Neutrophil (primary cell): ENCODE data around the gene ERCC6L2.

Experiments used
- H3K27ac ChIP-seq: fragments of 200-600 bp; sonication (generic); 2 replicates; pipeline ENCODE4 v1.5.1; 2016; ENCODE audit warnings: mild to moderate bottlenecking, moderate library complexity
- H3K27me3 ChIP-seq: fragments of 200-600 bp; sonication (generic); 2 replicates; pipeline ENCODE4 v1.6.0; 2016; ENCODE audit warnings: mild to moderate bottlenecking
- H3K36me3 ChIP-seq: fragments of 200-600 bp; sonication (generic); 2 replicates; pipeline ENCODE4 v1.5.1; 2017
- H3K4me1 ChIP-seq, 2 experiments: fragments of 200-600 bp in 1 of 2; sonication (generic) in 1 of 2; 1 replicate in 1 of 2; 2 replicates in 1 of 2; pipeline versions ENCODE4 v1.5.1 to v1.6.1; 2013 to 2016; ENCODE audit warnings: low read depth in 1 of 2, low read length in 1 of 2, mild to moderate bottlenecking in 1 of 2, moderate library complexity in 1 of 2; ENCODE audit not compliant: control insufficient read depth in 1 of 2, insufficient read depth in 1 of 2
- H3K4me3 ChIP-seq, 2 experiments: fragments of 200-600 bp in 1 of 2; sonication (generic) in 1 of 2; 1 replicate in 1 of 2; 2 replicates in 1 of 2; pipeline ENCODE4 v1.5.1; 2013 to 2016; ENCODE audit warnings: low read depth in 1 of 2, low read length in 1 of 2, mild to moderate bottlenecking in 1 of 2, moderate library complexity in 1 of 2
- H3K9me3 ChIP-seq: fragments of 200-600 bp; sonication (generic); 2 replicates; pipeline ENCODE4 v1.5.1; 2016
- TF ChIP-seq, protein P1 (sequence below): fragments of 200-600 bp; sonication (generic); IDR thresholded peaks from 2 replicates; pipeline ENCODE4 v1.5.1; 2016; ENCODE audit warnings: antibody characterized with exemption

Gene ERCC6L2

DNA sequence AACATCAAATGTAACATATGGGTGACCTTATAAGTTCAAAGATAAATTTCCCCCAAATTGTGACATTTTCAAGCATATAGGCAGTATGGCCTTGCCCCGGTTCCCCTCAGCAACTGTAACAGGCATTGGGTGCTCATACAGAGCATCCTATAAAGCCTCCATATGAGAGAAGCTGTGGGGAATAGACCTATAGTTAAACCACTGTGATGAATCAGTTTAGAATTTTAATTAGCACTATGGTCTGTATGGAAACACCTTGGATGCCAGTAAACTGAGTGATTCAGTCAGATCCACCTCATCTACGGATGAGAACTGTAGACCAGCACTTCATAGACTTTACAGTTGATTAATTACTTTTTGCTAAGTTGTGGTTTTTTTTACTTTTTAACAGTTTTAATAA is 79.4 kb downstream of the ERCC6L2 start:
- TF ChIP-seq, protein P1, sequence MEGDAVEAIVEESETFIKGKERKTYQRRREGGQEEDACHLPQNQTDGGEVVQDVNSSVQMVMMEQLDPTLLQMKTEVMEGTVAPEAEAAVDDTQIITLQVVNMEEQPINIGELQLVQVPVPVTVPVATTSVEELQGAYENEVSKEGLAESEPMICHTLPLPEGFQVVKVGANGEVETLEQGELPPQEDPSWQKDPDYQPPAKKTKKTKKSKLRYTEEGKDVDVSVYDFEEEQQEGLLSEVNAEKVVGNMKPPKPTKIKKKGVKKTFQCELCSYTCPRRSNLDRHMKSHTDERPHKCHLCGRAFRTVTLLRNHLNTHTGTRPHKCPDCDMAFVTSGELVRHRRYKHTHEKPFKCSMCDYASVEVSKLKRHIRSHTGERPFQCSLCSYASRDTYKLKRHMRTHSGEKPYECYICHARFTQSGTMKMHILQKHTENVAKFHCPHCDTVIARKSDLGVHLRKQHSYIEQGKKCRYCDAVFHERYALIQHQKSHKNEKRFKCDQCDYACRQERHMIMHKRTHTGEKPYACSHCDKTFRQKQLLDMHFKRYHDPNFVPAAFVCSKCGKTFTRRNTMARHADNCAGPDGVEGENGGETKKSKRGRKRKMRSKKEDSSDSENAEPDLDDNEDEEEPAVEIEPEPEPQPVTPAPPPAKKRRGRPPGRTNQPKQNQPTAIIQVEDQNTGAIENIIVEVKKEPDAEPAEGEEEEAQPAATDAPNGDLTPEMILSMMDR = no peak
- H3K9me3 ChIP-seq = peaks cover 10% of the 10 kb centered on the region
- no peak overlapping the region for H3K27ac ChIP-seq
- no peak overlapping the region for H3K4me3 ChIP-seq
- H3K36me3 ChIP-seq = peaks cover 9% of the 10 kb centered on the region
- H3K27me3 ChIP-seq = no peaks in the 10 kb centered on the region
- no peaks in the 10 kb centered on the region for H3K4me1 ChIP-seq

DNA sequence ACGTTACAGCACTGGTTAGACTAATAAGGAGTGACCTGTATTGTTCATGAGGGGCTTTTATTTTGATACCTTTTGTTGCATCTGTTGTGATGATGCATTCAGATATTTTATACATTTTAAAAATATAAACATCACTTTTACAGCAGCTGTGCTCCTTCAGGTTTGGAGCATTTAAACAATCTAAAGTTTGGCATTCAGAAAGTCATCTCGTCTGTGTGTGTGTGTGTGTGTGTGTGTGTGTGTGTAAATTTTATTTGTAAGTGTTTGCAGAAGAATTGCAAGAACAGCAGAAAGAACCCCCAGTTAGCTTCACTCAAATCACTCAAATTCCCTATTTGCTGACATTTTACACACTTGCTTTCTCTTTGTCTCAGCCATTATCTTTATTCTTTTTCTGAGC is 87.4 kb downstream of the ERCC6L2 start:
- no peaks in the 10 kb centered on the region for H3K27me3 ChIP-seq
- peaks cover 3% of the 10 kb centered on the region for H3K36me3 ChIP-seq
- H3K4me3 ChIP-seq = no peak overlapping the region
- no peaks in the 10 kb centered on the region for H3K4me1 ChIP-seq
- TF ChIP-seq, protein P1 = no peak
- H3K27ac ChIP-seq = no peak overlapping the region
- H3K9me3 ChIP-seq = no peaks in the 10 kb centered on the region

DNA sequence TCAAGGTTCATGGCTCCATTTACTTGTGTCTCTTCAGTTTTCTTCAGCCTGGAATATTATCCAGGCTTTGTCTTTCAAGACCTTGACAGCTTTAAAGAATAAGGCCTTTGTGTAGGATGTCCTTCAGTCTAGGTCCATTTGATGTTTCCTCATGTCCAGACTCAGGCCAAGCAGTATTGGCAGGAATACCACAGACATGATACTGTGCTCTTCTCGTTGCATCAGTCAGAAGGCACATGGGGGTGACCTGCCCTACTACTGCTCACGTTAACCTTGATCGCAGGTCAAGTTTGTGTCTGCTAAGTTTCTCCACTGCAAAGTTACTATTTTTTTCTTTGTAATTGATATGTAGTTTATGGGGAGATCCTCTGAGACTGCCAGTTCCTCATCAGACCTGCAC is 88.2 kb downstream of the ERCC6L2 start:
- TF ChIP-seq, protein P1 = no peak
- no peak overlapping the region for H3K27ac ChIP-seq
- H3K9me3 ChIP-seq = no peaks in the 10 kb centered on the region
- H3K36me3 ChIP-seq = peaks cover 3% of the 10 kb centered on the region
- no peak overlapping the region for H3K4me3 ChIP-seq
- H3K27me3 ChIP-seq = no peaks in the 10 kb centered on the region
- no peaks in the 10 kb centered on the region for H3K4me1 ChIP-seq

DNA sequence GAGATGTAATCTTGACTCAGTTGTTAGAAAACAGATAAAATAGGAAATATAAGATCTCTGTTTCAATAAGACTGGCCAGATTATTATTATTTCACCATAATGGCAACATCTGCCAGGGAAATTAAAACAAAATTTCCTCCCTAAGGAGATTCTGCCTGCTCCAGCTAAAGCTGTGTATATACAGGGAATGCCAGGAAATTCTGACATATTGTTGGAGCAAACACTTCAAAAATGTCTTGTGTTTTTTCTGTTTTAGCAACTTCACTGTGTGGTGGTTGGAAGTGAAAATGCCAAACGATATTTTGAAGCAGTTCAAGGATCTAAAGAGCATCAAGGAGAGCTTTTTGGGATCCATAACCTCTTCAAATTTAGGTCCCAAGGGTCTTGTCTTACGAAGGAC is 90.8 kb downstream of the ERCC6L2 start:
- TF ChIP-seq, protein P1 = no peak

DNA sequence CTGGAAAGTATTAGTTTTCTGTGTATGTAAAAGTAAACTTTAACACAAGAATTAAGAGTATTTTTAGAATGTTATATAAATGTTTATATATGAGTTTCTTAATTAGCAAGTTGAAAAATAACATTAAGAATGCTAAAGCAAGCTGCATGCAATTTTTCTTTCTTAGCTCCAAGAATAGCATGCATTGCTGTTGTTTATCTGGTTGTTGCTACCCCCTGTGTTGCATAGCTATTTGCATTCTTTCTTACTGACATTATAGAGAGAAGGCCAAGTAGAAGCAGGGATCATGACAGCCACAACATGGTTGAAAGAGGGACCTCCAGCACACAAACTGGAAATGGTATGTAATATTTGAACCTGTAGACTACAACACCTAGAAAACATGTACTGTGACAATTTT is 94.8 kb downstream of the ERCC6L2 start:
- Histone ChIP-seq H3K4me3 (no peak overlapping the region), H3K9me3 (no peaks in the 10 kb centered on the region), H3K4me1 (no peaks in the 10 kb centered on the region), H3K36me3 (peaks cover 17% of the 10 kb centered on the region), H3K27ac (no peak overlapping the region), H3K27me3 (no peaks in the 10 kb centered on the region)
- TF ChIP-seq, protein P1 = no peak

More for the DNA sequence above, 90.8 kb downstream of the ERCC6L2 start:
- no peak overlapping the region for H3K4me3 ChIP-seq
- no peaks in the 10 kb centered on the region for H3K27me3 ChIP-seq
- H3K27ac ChIP-seq = no peak overlapping the region
- H3K4me1 ChIP-seq = no peaks in the 10 kb centered on the region
- peaks cover 3% of the 10 kb centered on the region for H3K36me3 ChIP-seq
- H3K9me3 ChIP-seq = no peaks in the 10 kb centered on the region

DNA sequence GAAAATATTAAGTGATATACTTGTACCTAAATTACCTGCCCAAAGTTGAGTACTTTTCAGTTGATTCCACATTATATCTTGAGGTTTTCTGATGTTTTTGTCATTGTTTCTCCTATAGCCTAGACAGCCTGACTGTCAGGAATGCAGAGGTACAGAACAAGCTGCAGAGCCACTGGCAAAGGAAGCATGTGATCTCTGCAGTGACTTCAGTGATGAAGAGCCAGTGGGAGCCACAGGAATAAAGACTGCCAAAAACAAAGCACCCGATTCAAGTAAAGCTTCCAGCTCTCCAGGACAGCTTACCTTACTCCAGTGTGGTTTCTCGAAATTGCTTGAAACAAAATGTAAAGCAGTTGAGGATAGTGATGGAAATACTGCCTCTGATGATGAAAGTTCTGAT is 96.3 kb downstream of the ERCC6L2 start:
- Histone ChIP-seq H3K27ac (no peak overlapping the region), H3K4me1 (no peaks in the 10 kb centered on the region), H3K4me3 (no peak overlapping the region), H3K27me3 (no peaks in the 10 kb centered on the region), H3K9me3 (no peaks in the 10 kb centered on the region), H3K36me3 (peaks cover 17% of the 10 kb centered on the region)
- TF ChIP-seq, protein P1 = no peak
